ENCODE data around the gene SMYD3.
"Not testable (repeated sequence)": the region's sequence is repeated elsewhere in the genome, so short reads cannot be mapped to it uniquely, and the experiment has no call there.

The SMYD3 gene

DNA sequence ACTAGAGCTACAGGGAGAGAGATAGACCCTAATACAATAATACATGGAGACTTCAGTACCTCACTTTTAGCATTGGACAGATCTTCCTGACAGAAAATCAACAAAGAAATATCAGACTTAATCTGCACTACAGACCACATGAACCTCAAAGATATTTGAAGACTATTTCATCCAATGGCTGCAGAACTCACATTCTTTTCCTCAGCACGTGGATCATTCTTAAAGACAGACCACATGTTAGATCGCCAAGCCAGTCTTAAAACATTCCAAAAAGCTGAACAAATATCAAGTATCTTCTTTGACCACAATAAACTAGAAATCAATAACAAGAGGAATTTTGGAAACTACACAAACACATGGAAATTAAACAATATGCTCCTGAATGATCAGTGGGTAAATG lies 776.3 kb downstream of the SMYD3 start:
- DNase-seq = no peak

GRCh38 chr1:245728035-245728434 lies 779.0 kb downstream of the SMYD3 start:
- not testable (repeated sequence) for DNase-seq

- DNase-seq = no peak
These were observed 785.6 kb downstream of the SMYD3 start for GRCh38 chr1:245721488-245721887.

DNA sequence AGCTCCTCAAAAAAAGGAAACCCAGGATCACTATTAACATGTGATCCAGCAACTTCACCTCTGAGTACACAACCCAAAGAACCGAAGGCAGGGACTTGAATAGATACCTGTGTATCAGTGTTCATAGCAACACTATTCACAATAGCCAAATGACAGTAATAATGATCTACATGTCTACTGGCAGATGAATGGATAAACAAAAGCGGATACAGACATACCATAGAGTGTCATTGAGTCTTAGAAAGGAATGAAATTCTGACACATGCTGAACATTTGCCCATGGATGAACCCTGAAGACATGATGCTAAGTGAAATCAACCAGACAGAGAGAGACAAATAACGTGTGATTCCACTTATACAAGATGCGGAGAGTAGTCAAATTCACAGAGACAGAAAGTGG lies 788.1 kb downstream of the SMYD3 start:
- no peak for DNase-seq

DNA sequence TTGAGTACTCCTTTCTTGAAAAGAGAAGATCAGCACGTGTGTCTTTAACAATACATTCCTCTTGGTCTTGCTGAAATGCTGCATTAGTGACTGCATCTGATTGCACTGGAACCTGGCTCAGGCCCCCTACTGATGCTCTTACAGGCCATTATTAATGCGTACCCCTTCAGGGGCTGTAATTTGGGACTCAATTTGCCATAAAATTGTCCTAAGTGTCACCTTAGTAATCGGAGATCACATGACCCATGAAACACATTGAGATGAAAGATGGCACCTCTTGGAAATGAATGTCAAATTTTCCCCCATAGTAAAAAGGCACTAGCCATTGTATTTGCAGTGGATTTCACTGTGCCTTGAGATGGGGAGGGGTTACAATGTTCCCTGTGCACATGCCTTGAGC lies 789.0 kb downstream of the SMYD3 start:
- no peak for DNase-seq

DNA sequence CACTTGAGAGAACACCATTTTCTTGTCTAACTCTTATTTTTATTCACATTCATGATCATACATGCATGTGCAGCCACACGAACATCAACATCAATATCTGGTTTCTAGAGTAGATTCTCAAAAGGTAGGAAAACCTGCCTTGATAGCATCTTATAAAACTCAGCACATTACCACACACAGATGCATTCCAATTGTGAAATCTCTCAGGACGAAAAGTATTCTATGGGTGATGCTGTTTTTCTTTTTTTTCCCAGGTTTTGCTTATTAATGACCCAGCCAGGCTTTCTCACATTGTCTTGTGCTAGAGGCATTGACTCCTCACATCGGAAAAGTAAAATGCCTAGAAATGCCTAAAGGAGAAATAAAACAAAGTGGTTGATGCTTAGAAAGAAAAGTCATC lies 789.5 kb downstream of the SMYD3 start:
- DNase-seq = no peak

GRCh38 chr1:245716561-245716960 lies 790.5 kb downstream of the SMYD3 start:
- DNase-seq = no peak

- DNase-seq = no peak
These were observed 791.1 kb downstream of the SMYD3 start for GRCh38 chr1:245715970-245716369.

DNA sequence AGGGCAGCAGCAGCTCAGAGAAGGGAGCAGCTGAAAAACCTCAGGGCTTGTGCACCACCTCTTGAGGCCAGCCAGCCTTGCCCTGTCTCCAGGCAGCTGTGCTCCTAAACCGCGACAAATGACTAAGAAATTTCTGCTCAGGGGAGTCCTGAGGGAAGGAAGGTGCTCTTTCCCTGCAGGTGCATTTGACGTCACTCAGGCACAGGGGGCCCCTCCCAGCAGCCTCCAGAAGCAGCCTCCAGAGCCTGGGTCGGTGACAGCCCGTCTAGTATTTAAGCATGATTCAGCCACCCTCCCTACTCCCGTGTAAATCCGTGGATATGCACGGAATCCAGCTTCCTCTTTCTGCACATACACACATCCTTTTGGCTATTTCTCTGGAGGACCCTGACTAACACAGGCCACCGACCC lies 791.8 kb downstream of the SMYD3 start:
- no peak for DNase-seq

DNA sequence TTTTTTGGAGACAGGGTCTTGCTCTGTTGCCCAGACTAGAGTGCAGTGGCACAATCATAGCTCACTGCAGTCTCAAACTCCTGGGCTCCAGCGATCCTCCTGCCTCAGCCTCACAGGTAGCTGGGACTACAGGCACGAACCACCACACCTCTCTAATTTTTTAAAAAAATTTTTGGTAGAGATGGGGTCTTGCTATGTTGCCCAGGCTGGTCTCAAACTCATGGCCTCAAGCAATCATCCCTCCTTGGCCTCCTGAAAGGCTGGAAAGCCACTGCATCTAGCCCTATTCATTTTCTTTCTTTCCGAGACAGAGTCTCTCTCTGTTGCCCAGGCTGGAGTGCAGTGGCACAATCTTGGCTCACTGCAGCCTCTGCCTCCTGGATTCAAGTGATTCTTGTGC lies 793.1 kb downstream of the SMYD3 start:
- not testable (repeated sequence) for DNase-seq

DNA sequence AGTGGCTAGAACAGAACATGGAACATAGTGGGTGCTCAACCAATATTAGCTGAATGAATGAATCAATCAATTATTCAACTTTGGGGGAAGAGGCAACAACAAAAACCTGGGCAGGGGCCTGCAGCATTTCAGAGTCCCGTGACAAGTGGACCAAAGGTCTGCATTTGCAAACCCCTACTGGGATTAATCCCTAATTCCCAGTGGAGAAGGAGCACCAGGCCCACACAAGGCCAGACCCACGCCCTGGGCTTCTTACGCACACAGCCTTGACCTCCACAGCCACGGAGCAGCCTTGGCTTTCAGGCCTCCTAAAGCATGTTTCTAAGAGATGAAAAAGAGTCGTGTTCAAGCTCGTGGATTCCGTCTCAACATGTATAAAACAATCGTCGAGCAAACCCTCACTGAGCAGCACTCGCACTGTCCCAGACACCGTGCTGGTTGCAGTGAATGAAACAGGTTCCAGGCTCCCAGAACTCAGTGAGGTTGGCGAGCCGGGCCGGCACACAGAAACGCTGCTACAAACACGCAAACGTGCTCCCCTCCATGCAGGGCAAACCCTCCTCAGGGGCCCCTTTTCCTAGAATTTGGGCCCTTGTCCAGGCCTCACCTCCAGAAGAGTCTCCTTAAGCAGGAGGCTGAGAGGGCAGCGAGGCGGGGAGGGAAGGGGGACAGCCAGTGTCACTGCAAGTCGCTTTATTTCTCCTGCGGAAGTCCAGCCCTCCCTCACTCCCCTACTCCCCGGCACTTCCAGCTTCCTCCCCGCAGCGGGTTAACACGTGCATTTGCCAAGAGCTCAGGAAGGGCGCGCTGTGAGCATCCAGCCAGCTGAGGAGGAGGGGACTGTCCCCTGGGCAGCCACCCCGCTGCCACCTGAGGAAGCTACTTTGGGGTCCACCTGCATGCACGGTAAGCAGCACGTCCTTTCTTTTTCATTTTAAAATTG lies 795.8 kb downstream of the SMYD3 start:
- no peak for DNase-seq

GRCh38 chr1:245707941-245708340 lies 799.1 kb downstream of the SMYD3 start:
- no peak for DNase-seq

DNA sequence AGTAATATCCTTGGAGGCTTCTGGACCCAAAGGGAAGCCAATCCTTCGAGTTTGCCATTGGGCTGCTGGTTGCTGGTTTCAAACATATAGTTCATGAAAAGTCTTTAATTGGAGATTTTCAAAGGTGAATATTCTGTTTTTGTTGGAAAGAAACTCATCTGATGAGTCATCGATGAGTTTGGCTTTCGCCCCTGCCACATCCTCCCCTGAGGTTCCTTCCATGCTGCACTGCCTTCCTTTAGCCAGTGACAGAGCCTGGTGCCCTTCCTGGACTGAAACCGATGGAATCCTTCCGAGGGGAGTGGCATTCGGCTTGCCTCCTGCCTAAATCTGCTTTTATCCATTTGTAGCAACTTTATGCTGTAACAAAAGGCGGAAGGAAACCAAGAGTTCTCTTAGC lies 802.3 kb downstream of the SMYD3 start:
- DNase-seq = no peak

DNA sequence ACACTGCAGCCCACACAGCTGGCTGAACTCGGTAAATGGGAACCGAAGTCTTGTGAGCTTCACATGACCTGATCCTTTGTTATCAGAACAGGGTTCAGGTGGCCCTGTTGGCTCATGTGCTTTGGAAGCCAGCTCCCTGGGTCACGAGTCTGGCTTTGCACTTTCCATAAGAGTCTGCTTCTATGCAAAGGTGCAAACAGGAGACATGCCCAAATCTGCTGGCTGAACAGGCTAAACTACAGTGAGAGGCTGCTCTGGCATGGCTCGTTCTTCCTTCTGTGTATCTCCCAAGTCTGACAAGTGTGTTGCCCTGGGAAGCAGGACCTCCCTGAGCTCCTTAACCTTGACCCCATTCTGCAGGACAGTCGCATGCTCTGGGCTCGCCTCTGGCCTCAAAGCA lies 802.7 kb downstream of the SMYD3 start:
- no peak for DNase-seq

- no peak for DNase-seq
These were observed 804.7 kb downstream of the SMYD3 start for GRCh38 chr1:245702346-245702745.

DNA sequence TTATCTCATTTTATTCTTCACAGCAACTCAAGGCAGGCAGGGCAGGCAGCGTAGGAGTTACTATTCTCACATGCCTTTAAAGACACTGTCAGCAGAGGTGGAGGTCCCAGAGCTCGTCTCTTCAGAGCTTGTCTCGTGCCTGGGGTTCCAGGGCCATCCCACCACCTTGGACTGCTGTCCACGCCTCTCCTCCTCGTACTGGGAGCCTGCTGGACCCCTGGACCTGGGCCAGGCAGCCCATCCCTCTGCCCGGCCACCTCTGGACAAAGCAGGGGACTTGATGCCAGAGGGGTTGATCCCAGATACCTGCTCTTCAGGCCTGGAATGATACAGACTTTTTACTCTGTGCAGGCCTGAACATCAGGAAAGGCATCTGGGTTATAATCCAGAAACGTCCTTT lies 805.4 kb downstream of the SMYD3 start:
- DNase-seq = no peak

DNA sequence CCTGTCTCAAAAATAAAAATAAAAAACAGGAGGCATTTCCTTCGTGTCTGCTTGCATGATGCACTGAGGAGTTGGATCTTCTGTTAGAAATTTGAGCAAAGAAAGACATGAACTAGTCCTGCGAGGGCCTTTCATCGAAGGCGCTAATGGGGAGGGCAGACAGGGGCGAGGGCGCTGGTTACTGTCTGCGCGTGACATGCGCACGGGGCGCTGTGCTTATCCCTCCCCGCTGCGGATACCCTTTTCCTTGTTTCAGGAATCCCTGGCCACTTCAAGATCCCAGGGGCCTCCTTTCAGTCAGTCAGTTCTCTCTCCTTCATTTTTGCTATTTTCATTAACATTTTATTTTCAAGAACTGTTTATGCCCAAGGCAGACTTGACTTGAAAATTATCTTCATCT lies 806.4 kb downstream of the SMYD3 start:
- DNase-seq = no peak
